NCI-H2107 treated with DMSO at 0.1 percent for 48 hours (cell line): ENCODE measurements around the gene TRPC6.

ENCODE experiments used
- DNase-seq: peaks from one replicate; lab custom pipeline; 2025; ENCODE audit not compliant: unreplicated experiment; lab: John Stamatoyannopoulos, UW

Gene TRPC6

GRCh38 chr11:101583251-101584128, at the start of gene TRPC6:
TRPC6 (minus strand) TSS chr11:101584007; CDS start chr11:101583503, 504 bp downstream.
- no peak for DNase-seq

DNA sequence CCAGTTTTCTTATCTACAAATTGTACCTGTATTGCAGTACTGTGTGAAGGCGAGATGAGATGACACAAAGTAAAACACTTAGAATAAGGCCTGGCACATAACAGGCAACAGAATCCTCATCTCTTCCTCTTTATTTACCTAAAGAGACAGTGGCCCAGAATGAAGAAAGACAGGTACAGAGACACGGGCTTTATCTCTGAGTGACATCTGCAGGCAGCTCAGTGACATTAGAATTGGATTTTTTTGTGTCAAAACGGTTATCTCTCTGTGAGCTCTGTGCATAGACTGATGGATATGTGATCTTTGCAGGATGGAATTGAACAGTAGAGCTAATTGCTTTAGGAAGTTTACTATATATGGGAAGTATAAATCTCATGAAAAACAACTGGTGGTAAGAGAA, 36.2 kb upstream of the TRPC6 start:
- DNase-seq, result no peak

DNA sequence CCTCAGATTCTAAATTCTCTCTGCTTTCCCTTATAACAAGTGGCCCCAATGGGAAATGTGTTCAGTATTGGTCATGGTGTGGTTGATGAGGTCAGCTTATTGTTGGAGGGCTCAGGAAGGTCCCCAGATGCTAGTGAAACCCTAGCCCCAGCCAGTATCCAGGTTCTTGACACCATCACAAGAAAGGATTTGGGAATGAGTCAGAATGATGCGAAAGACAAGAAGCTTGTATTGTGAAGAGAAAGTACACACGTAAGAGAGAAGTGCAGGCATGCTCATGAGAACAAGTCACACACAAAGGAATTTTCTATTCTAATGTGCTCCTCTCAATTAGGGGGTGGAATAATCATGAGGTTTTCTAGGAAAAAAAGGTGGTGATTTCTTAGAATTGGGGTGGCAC, 34.9 kb upstream of the TRPC6 start:
- DNase-seq, result no peak

GRCh38 chr11:101617735-101618332, 34.0 kb upstream of the TRPC6 start:
- DNase-seq, result no peak

- no peak for DNase-seq
These were observed 28.7 kb upstream of the TRPC6 start for GRCh38 chr11:101612481-101612880.

DNA sequence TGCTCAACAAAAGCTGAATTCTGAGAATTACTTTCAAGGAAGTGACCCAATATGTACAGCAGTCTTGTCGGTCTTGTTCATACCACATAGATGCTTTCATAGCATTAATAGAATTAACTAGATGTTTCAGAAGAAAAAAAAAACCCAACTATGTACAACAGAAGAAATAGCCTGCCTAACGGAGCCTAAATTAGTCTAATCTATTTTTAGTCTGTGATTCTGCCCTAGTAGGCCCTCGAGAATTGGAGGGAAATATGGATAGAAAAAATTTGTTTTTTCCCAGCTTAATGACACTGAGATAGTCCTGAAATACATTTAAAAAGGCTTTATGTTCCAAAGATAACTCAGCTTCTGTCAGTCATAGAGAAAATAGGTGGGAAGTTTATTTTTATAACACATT, 17.1 kb upstream of the TRPC6 start:
- no peak for DNase-seq

- no peak for DNase-seq
These were observed 3.2 kb upstream of the TRPC6 start for GRCh38 chr11:101586965-101587364.

GRCh38 chr11:101584655-101585054, 848 bp upstream of the TRPC6 start:
- DNase-seq, result no peak

- no peak for DNase-seq
These were observed 315 bp upstream of the TRPC6 start for GRCh38 chr11:101584129-101584515.

DNA sequence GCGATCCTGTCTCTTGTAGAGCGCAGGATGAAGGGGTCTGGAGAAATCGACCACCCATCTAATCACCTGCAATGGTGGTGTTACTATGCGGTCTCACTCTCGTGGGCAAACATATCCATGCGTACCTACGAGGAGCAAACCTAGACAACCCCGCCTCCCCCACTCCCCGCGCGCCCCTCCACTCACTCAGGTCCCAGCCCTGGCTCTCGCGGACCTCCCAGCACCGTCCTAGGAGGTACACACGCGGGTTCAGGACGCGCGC, 887 bp downstream of the TRPC6 start:
- no peak for DNase-seq

GRCh38 chr11:101582236-101582988, 1.4 kb downstream of the TRPC6 start:
- no peak for DNase-seq

GRCh38 chr11:101577461-101577860, 6.3 kb downstream of the TRPC6 start:
- DNase-seq, result no peak

DNA sequence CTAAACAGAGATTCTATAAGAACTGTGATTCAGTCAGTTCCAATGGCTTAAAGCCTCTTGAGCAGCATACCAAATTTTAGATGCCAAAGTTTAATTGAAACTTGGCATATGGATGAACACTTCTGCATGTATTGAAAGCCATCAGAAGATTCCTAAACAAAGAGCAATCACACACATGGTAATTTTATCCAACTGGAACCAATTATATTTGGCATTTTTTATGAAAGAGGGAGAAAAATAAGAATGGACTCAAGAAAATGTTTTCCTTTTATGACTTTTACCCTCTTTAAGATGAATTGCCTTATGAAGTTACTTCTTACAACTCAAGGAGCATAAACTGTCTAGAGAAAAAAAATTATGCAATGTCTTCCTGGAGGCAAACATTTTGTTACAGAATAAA, 7.4 kb downstream of the TRPC6 start:
- DNase-seq, result no peak

DNA sequence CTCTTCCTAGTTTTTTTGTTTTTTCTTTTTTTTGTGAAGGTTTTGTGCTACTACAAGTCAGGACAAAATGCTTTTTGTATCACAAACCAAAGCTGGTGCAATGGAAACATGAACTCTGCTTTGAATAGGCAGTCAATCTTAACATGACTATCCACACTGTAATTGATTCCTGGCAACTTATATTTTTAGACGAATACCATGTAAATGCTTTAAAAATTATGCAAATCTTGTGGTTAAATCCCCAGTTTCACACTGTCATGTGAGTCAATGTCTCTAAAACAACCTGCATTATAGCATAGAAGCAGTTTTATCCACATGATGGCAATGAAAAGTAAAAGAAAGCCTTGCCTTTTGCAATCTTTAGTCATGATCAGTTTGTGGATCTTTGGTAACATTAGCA, 8.9 kb downstream of the TRPC6 start:
- DNase-seq, result no peak

- no peak for DNase-seq
These were observed 16.7 kb downstream of the TRPC6 start for GRCh38 chr11:101567071-101567470.

GRCh38 chr11:101566626-101567025, 17.2 kb downstream of the TRPC6 start:
- no peak for DNase-seq

- no peak for DNase-seq
These were observed 20.6 kb downstream of the TRPC6 start for GRCh38 chr11:101563166-101563565.

DNA sequence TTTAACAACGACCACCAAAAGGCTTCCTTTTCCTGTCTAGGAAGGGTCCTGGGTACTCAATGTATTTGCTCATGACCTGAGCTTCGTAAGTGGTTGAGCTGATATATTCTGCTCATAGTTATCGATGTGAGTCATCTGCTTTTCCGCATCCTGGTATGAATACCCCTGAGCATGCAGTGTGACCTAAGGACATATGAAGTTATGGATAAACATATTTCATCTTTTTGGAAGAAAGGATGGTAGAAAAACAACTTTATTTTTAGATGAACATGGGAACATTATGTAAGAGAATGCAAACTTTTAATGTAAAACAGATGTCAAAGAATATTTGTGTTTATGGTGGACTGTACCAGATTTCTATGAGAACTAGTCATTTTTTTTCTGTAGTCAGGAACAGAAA, 28.4 kb downstream of the TRPC6 start:
- no peak for DNase-seq

GRCh38 chr11:101553891-101554292, 29.9 kb downstream of the TRPC6 start:
- DNase-seq, result no peak

GRCh38 chr11:101552888-101553287, 30.9 kb downstream of the TRPC6 start:
- DNase-seq, result no peak

DNA sequence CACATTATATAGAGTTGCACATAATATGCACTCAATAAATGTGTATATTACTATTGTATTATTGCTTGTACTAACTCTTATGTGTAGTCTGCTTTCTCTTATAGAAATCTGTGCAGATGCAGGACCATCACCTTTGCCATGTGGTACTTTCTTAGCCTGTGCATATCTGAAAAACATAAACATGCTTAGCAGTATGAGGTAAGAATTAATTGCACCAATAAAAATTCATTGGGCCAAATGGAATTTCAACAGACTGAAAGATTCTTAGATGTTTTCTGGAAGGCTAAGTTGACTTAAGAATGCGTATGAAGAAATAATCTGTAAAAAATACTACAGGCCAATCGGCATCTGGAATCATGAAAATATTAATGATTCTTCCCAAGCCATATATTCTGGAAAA, 55.3 kb downstream of the TRPC6 start:
- no peak for DNase-seq

DNA sequence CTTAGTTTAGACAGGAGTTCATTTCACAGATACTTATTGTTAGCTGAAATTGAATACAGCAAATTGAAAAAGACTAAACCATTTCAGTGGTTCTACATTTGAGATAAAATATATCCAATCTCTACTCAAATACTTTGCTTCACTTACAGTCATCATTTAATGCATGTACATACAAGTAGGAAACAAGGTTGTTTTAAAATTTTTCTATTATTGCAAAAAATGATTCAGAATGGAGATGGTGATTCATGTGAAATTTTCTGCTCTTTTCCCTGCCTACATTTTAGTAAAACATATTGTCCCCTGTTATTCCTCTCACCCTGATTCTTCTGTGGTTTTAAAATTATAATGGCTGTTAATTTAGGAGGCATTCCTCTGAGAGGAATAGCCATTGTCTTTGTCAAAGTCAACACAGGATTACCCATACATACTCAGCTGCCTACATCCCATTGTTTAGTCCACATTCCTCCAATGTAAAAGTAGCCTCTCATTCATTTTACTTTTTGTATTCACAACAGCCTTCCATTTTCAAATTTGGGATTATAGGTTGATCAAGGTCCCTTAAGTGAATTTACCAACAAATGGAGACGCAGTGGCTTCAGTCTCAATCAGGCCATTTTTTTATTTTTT, 60.1 kb downstream of the TRPC6 start:
- no peak for DNase-seq
